GM21528 (cell line): ENCODE results near the gene EPB41L4B.

Source experiments
- ATAC-seq: cut with Tn5 transposase; IDR thresholded peaks from one replicate; pipeline ENCODE4 v1.9.1; 2021; ENCODE audit warnings: mild to moderate bottlenecking, moderate library complexity; ENCODE audit not compliant: unreplicated experiment, low FRiP score

EPB41L4B gene

GRCh38 chr9:109272745-109273144 is 48.1 kb downstream of the EPB41L4B start:
- ATAC-seq = no peak

DNA sequence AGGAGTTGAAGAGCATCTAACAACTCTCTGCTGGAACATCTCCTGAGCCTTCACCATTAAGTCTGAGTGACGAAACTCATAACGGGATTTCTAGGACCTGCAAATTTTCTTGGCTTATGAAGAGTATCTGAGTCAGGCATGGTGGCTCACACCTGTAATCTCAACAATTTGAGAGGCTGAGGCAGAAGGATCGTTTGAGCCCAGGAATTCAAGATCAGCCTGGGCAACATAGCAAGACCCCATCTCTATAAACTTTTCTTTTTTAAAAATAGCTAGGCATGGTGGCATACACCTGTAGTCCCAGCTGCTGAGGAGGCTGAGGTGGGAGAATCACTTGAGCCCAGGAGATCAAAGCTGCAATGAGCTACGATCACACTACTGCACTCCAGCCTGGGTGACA is 48.8 kb downstream of the EPB41L4B start:
- no peak for ATAC-seq

DNA sequence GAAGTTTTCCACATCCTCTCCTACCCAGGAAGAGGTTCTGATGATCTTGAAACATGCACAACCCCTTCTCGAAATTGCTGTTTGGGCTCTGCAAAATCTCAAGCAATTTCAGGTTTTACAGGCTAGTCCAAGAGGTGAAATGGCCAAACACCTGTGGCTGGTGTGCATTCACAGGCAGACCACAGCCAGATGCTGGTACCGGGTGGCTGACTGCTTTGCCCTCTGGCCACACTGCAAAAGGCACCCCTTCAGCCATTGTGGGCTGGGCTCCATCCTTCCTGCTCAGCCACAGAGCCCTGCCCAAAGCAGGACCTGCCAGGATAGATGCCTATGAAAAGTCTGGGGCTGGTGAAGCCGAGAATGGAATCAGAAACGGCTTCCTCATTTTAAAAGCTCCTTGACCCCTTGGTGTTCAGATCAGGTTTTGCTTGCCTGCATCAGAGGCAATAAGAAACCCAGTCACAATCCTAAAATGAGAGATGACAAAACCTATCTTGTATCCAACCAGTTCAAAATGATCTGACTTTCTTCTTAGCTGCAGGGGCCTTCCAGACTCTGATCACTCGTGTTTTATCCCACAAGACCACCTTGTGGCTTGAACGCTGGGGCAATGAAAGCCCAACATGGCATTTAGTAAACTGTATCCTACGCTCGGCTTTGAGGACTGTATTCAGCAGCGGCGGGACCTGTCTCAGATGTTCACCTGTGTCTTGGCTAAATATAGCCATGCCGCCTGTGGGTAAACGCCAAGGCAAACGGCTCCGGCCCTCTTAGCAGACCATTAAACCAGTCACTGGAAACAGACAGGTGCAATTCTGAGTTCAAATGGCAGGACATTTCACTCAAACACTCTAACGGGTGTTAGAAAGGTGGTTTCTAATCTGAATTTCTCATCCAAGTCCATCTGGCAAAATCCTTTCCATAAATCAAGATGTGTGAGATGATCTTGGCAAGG is 49.6 kb downstream of the EPB41L4B start:
- ATAC-seq = no peak

- no peak for ATAC-seq
Observed at GRCh38 chr9:109270441-109270840, 50.4 kb downstream of the EPB41L4B start.

DNA sequence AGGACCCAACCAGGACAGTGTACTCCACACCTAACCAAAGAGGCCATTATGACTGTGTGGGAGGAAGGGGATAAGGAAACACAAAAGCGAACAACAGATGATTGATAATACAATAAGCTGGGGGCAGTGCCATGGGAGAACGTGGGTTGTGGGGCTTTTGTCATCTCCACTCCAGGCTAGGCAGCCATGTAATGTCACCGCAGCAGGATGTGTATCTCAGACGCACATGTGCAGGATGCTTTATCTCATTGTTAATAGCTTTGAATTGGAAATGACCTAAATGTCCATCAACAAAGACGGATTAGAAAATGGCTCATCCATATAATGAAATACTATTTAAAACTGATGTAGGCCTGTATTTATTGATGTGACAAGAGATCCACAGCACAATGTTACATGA is 51.0 kb downstream of the EPB41L4B start:
- no peak for ATAC-seq

DNA sequence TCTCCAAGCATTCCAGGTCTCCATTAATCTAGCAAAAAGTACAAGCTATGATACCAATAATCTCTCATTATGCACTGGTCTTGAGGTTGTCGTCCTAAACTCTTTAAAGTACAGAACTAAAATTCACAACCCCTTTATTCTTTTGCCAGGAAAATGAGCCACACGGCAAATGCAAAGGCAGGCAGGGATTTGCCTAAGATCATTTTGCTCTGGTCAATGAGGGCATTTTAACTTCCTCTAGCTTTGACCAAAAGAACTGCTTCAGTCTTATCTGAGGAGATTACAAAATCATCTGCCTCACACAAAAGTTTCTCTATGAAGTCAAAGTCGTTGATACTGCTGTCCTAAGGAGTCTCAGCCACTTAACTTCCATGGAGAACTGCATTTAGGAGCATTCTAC is 51.8 kb downstream of the EPB41L4B start:
- ATAC-seq = no peak

GRCh38 chr9:109267555-109267954 is 53.3 kb downstream of the EPB41L4B start:
- ATAC-seq = no peak

- ATAC-seq = no peak
Observed at GRCh38 chr9:109264877-109265587, 55.8 kb downstream of the EPB41L4B start.

- ATAC-seq = no peak
Observed at GRCh38 chr9:109263358-109263757, 57.5 kb downstream of the EPB41L4B start.

GRCh38 chr9:109258481-109259302 is 62.2 kb downstream of the EPB41L4B start:
- ATAC-seq = no peak

- ATAC-seq = no peak
Observed at GRCh38 chr9:109256336-109256735, 64.5 kb downstream of the EPB41L4B start.

DNA sequence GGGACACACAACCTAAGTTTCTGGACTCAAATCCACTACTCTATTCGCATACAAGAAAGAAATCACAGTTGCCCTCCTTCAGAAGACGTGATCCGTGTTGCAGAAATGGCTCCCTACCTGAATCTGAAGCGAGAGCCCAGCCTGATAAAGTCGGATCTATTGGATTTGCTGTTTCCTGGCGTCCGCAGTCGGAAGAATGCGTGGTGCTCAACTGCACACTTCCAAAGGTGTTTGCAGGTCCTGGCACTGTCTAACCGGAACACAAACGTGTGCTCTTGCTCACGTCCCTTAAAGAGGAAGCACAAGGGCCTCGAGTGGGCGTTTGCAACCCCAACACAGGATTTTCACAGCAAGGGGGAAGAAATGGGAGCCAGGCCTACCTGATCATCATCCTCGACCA is 65.5 kb downstream of the EPB41L4B start:
- ATAC-seq = no peak

DNA sequence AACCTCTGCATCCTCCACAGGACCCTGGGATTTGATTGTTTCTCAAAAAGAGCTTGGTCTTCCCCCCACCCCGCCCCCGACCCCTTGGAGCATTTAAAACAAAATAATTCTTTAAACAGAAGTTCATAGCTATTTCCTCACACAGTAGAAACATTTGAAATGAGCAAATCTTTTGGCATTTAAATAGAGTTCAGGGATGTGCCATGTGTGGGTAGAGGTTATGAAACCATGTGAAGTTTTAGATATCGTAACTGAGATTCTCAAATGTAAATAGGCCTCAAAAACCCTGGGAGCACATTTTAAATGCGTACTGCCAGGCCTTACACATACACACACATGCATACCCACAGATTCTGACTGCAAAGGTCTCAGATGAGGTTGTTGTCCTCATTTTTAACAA is 66.5 kb downstream of the EPB41L4B start:
- no peak for ATAC-seq

- no peak for ATAC-seq
Observed at GRCh38 chr9:109253637-109254284, 67.1 kb downstream of the EPB41L4B start.

DNA sequence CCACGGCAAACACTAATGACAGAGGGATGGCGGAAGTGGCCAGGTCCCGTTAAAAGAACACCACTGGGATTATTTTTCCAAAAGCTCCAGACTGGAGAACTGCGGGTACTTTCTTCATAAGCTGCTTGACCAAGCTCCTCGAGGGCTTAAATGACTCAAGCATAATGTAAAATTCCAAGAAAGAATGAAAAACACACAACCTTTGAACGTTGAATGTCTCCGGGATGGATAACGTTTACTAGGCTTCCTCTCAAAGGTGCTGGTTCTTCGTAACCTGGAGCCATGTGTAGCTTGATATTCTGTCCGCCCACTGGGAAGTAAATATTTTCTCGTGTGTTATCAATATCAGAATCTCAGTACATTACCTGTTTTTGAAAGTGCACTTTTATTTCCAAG is 67.6 kb downstream of the EPB41L4B start:
- ATAC-seq = no peak

DNA sequence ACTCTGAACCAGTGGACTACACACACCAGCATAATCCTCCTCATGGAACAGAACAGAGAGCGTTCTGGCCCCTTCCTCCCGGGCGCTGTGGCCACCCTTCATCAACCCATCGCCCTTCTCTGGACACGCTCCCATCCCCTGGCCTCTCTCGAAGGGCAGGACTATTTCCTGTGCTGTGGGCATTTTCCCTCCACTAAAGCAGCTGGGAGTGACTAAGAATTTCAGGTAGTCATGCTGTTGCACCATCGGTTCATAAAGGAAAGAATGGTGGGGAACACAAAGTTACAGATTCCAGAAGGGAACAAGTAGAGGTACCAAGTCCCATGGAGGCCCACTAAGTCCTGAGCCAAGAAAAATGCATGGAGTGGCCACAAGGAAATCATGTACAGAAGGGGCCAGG is 68.6 kb downstream of the EPB41L4B start:
- no peak for ATAC-seq

- no peak for ATAC-seq
Observed at GRCh38 chr9:109251776-109252106, 69.1 kb downstream of the EPB41L4B start.

GRCh38 chr9:109251080-109251775 is 69.6 kb downstream of the EPB41L4B start:
- ATAC-seq = no peak

- no peak for ATAC-seq
Observed at GRCh38 chr9:109250771-109251079, 70.1 kb downstream of the EPB41L4B start.

DNA sequence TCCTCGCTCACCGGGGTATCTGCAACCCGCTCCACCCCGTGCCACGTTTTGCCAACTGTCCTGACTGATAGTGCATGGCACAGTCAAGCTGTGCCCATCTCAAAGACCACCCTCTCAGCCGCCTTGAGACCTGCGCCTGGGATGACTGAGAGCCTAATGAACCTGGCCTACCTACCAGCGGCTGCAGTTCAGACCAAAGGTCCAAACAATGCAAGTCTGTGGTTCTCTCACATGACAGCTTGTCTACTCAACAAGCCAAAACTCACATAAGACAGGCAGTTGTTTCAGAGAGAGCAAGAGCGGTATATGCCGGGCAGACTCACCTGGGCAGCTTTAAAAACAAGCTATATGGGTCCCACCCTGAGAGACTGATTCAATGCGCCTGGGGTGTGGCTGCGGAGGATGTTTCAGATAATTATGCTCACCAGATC is 70.5 kb downstream of the EPB41L4B start:
- no peak for ATAC-seq
